ENCODE data around the gene KCNK5. TPM values are rescaled to one million over a fixed set of nuclear protein-coding genes. Genes with fewer than 3 reads are reported as not detected.

The KCNK5 gene
- total and polyA plus RNA-seq, 2 experiments from 2014 or later, result 0.21 to 0.27 TPM

- Histone ChIP-seq H3K36me3 (no peaks in the 10 kb centered on the region), H3K27ac (no peak overlapping the region), H3K27me3 (peaks cover 3% of the 10 kb centered on the region), H3K4me1 (ENCODE audit: low read depth) (peaks cover 2% of the 10 kb centered on the region), H3K4me3 (no peak overlapping the region), H3K9me3 (ENCODE audit: low read depth) (no peaks in the 10 kb centered on the region)
- DNase-seq (ENCODE audit: low read depth in 1 of 2, low spot score in 1 of 2), result no peak
- TF ChIP-seq CTCF (IDR thresholded peaks at IDR 0.05; ENCODE audit: low read depth, low read length), result no peak
Observed at GRCh38 chr6:39207416-39208222, 21.7 kb downstream of the KCNK5 start.

- TF ChIP-seq CTCF (IDR thresholded peaks at IDR 0.05; ENCODE audit: low read depth, low read length), result no peak
- Histone ChIP-seq H3K4me3 (no peak overlapping the region), H3K9me3 (ENCODE audit: low read depth) (no peaks in the 10 kb centered on the region), H3K4me1 (ENCODE audit: low read depth) (peaks cover 2% of the 10 kb centered on the region), H3K27ac (no peak overlapping the region), H3K27me3 (peaks cover 3% of the 10 kb centered on the region), H3K36me3 (no peaks in the 10 kb centered on the region)
- DNase-seq (ENCODE audit: low read depth in 1 of 2, low spot score in 1 of 2), result no peak
Observed at GRCh38 chr6:39206250-39206721, 23.0 kb downstream of the KCNK5 start.

GRCh38 chr6:39204646-39205244 is 24.5 kb downstream of the KCNK5 start:
- H3K27ac ChIP-seq, result no peak overlapping the region
- peaks cover 2% of the 10 kb centered on the region for H3K27me3 ChIP-seq
- H3K4me1 ChIP-seq (ENCODE audit: low read depth), result peaks cover 2% of the 10 kb centered on the region
- no peak for TF ChIP-seq CTCF (IDR thresholded peaks at IDR 0.05; ENCODE audit: low read depth, low read length)
- no peak for DNase-seq (ENCODE audit: low read depth in 1 of 2, low spot score in 1 of 2)
- H3K4me3 ChIP-seq, result no peak overlapping the region
- no peaks in the 10 kb centered on the region for H3K9me3 ChIP-seq (ENCODE audit: low read depth)
- no peaks in the 10 kb centered on the region for H3K36me3 ChIP-seq

GRCh38 chr6:39204160-39204495 is 25.1 kb downstream of the KCNK5 start:
- DNase-seq (ENCODE audit: low read depth in 1 of 2, low spot score in 1 of 2), result no peak
- TF ChIP-seq CTCF (IDR thresholded peaks at IDR 0.05; ENCODE audit: low read depth, low read length), result no peak
- H3K4me3 ChIP-seq, result no peak overlapping the region
- H3K27me3 ChIP-seq, result no peaks in the 10 kb centered on the region
- H3K36me3 ChIP-seq, result no peaks in the 10 kb centered on the region
- peaks cover 2% of the 10 kb centered on the region for H3K4me1 ChIP-seq (ENCODE audit: low read depth)
- H3K27ac ChIP-seq, result no peak overlapping the region
- no peaks in the 10 kb centered on the region for H3K9me3 ChIP-seq (ENCODE audit: low read depth)

- Histone ChIP-seq H3K4me1 (ENCODE audit: low read depth) (peaks cover 2% of the 10 kb centered on the region), H3K36me3 (no peaks in the 10 kb centered on the region), H3K27ac (no peak overlapping the region), H3K4me3 (no peak overlapping the region), H3K9me3 (ENCODE audit: low read depth) (no peaks in the 10 kb centered on the region), H3K27me3 (no peaks in the 10 kb centered on the region)
- no peak for TF ChIP-seq CTCF (IDR thresholded peaks at IDR 0.05; ENCODE audit: low read depth, low read length)
- no peak for DNase-seq (ENCODE audit: low read depth in 1 of 2, low spot score in 1 of 2)
Observed at GRCh38 chr6:39203436-39204159, 25.7 kb downstream of the KCNK5 start.

All from cardiac muscle cell (in vitro differentiated cells and primary cell).